PC-3 (cell line): ENCODE results near the gene DIAPH2. TPM values are rescaled to one million over a fixed set of nuclear protein-coding genes. Genes with fewer than 3 reads are reported as not detected.

Source experiments
- ATAC-seq: fragments of 200-7000 bp; cut with Tn5 transposase; 2 replicates; pipeline ENCODE4 v1.9.1; 2020; ENCODE audit warnings: mild to moderate bottlenecking, moderate library complexity
- BruUV-seq: library from RNA; stranded (reverse); fragments of 400-500 nt; replicated peaks from 2 replicates; lab custom pipeline; 2021; lab: Mats Ljungman, UMichigan
- CTCF ChIA-PET: fragments of 300-600 bp; sonication (Branson Sonifier 250); formaldehyde crosslinking; loops from one replicate; lab custom pipeline; 2022; ENCODE audit warnings: antibody characterized with exemption; lab: Charles Lee
- POLR2A ChIA-PET: fragments of 300-600 bp; sonication (Branson Sonifier 250); formaldehyde crosslinking; loops from one replicate; lab custom pipeline; 2022; ENCODE audit warnings: antibody characterized with exemption; ENCODE audit not compliant: unreplicated experiment; lab: Charles Lee
- DNase-seq: peaks from one replicate; pipeline ENCODE4 v3.0.0-alpha.2; 2015
- H2AFZ ChIP-seq: fragments of 300-600 bp; sonication (generic); 2 replicates; pipeline ENCODE4 v1.6.0; 2016; ENCODE audit warnings: antibody characterized with exemption, low read length
- H3F3A ChIP-seq: fragments of 300-600 bp; sonication (generic); one replicate; pipeline ENCODE4 v1.6.0; 2017; ENCODE audit warnings: antibody characterized with exemption, low read length, control low read depth, mild to moderate bottlenecking; ENCODE audit not compliant: unreplicated experiment
- H3K27ac ChIP-seq: fragments of 300-600 bp; sonication (generic); 2 replicates; pipeline ENCODE4 v1.5.1; 2016; ENCODE audit warnings: mild to moderate bottlenecking, low read length
- H3K27me3 ChIP-seq: fragments of 300-600 bp; sonication (generic); 2 replicates; pipeline ENCODE4 v1.6.1; 2016; ENCODE audit warnings: low read length, mixed read lengths
- H3K36me3 ChIP-seq: fragments of 300-600 bp; sonication (generic); 2 replicates; pipeline ENCODE4 v1.6.1; 2016; ENCODE audit warnings: low read depth, mixed run types, low read length, mixed read lengths
- H3K4me1 ChIP-seq: fragments of 300-600 bp; sonication (generic); 2 replicates; pipeline ENCODE4 v1.5.1; 2016; ENCODE audit warnings: low read length; ENCODE audit not compliant: insufficient read depth
- H3K4me2 ChIP-seq: fragments of 300-600 bp; sonication (generic); 2 replicates; pipeline ENCODE4 v1.6.0; 2016; ENCODE audit warnings: low read length
- H3K4me3 ChIP-seq: fragments of 300-600 bp; sonication (generic); 2 replicates; pipeline ENCODE4 v1.5.1; 2016; ENCODE audit warnings: mild to moderate bottlenecking, low read length, mixed read lengths
- H3K79me2 ChIP-seq: fragments of 300-600 bp; sonication (generic); 2 replicates; pipeline ENCODE4 v1.6.1; 2017; ENCODE audit warnings: low read length, mixed read lengths
- H3K9ac ChIP-seq: fragments of 300-600 bp; sonication (generic); 2 replicates; pipeline ENCODE4 v1.6.0; 2016; ENCODE audit warnings: mild to moderate bottlenecking, low read length
- H3K9me2 ChIP-seq: fragments of 300-600 bp; sonication (generic); replicated peaks from 2 replicates; pipeline ENCODE4 v1.6.1; 2016; ENCODE audit warnings: mixed run types, low read length, mixed read lengths
- H3K9me3 ChIP-seq: fragments of 300-600 bp; sonication (generic); 2 replicates; pipeline ENCODE4 v1.6.1; 2016; ENCODE audit warnings: low read length, mixed read lengths
- H4K20me1 ChIP-seq: fragments of 300-600 bp; sonication (generic); 2 replicates; pipeline ENCODE4 v1.6.1; 2016; ENCODE audit warnings: low read length, mixed read lengths
- EZH2 ChIP-seq: fragments of 300-600 bp; sonication (generic); IDR thresholded peaks from one replicate; pipeline ENCODE4 v1.6.1; 2017; ENCODE audit warnings: antibody characterized with exemption, mild to moderate bottlenecking, low read length; ENCODE audit not compliant: unreplicated experiment
- EZH2phosphoT487 ChIP-seq: fragments of 300-600 bp; sonication (generic); IDR thresholded peaks from 2 replicates; pipeline ENCODE4 v1.6.1; 2018; ENCODE audit warnings: mild to moderate bottlenecking, antibody characterized with exemption, low read length, borderline replicate concordance
- intact Hi-C: fragments of 100-400 bp; cut with micrococcal nuclease; formaldehyde crosslinking; loops from 2 replicates; pipeline ENCODE4 v1.9.0; 2023
- total RNA-seq: library from RNA; depleted of rRNA; stranded (reverse); fragments of >200 nt; gene quantifications from 2 replicates; pipeline ENCODE4 v1.2.3, GENCODE V29; 2014
- TF ChIP-seq, protein P1 (sequence below): fragments of 300-600 bp; sonication (generic); conservative IDR thresholded peaks from 2 replicates; pipeline ENCODE4 v1.5.1; 2017; ENCODE audit warnings: antibody characterized with exemption, low read depth, mild to moderate bottlenecking, low read length

The DIAPH2 gene
- total RNA-seq, 1 experiment from 2014 or later = 15.1 TPM

DNA sequence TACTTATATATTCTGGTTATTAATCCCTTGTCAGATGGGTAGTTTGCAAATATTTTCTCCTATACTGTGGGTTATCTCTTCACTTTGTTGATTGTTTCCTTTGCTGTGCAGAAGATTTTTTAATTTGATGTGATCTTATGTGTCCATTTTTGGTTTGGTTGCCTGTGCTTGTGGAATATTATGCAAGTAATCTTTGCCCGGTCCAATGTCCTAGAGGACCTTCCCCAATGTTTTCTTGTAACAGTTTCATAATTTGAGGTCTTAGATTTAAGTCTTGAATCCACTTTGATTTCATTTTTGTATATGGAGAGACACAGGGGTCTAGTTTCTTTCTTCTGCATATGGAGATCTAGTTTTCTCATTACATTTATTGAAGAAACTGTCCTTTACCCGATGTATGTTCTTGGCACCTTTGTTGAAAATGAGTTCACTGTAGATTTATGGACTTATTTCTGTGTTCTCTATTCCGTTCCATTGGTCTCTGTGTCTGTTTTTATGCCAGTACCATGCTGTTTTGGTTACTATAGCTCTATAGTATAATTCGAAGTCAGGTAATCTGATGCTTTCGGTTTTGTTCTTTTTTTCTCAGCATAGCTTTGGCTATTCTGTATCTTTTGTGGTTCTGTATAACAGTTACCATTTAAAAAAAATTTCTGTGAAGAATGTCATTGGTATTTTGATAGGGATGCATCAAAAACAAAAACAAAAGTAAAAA is 34.7 kb downstream of the DIAPH2 start:
- ChIA-PET POLR2A (no interaction called here), CTCF (no interaction called here)
- BruUV-seq = no TSS peak
- no peaks in the 10 kb centered on the region for H3K36me3 ChIP-seq
- 0 out of 2 replicates have a peak, but pooled peaks cover 6% of the 10 kb centered on the region for H3K9me3 ChIP-seq
- peaks cover 44% of the 10 kb centered on the region for H3K79me2 ChIP-seq
- H3F3A ChIP-seq = no peaks in the 10 kb centered on the region
- H3K27ac ChIP-seq = no peak overlapping the region
- no peaks in the 10 kb centered on the region for H3K27me3 ChIP-seq
- intact Hi-C loops = loop anchor here (10.0 kb wide), 2 partner anchors 245 to 315 kb away; no protein-coding TSS in a partner anchor
- H4K20me1 ChIP-seq = no peaks in the 10 kb centered on the region
- H3K4me3 ChIP-seq = no peak overlapping the region
- no peak overlapping the region for H3K9ac ChIP-seq
- no peak overlapping the region for H2AFZ ChIP-seq
- ATAC-seq (no peak), DNase-seq (no peak)
- TF ChIP-seq EZH2 = no peak
- TF ChIP-seq, protein P1, sequence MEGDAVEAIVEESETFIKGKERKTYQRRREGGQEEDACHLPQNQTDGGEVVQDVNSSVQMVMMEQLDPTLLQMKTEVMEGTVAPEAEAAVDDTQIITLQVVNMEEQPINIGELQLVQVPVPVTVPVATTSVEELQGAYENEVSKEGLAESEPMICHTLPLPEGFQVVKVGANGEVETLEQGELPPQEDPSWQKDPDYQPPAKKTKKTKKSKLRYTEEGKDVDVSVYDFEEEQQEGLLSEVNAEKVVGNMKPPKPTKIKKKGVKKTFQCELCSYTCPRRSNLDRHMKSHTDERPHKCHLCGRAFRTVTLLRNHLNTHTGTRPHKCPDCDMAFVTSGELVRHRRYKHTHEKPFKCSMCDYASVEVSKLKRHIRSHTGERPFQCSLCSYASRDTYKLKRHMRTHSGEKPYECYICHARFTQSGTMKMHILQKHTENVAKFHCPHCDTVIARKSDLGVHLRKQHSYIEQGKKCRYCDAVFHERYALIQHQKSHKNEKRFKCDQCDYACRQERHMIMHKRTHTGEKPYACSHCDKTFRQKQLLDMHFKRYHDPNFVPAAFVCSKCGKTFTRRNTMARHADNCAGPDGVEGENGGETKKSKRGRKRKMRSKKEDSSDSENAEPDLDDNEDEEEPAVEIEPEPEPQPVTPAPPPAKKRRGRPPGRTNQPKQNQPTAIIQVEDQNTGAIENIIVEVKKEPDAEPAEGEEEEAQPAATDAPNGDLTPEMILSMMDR = no peak
- TF ChIP-seq EZH2phosphoT487 = no peak
- H3K4me1 ChIP-seq = peaks cover 30% of the 10 kb centered on the region
- H3K4me2 ChIP-seq = no peak overlapping the region
- H3K9me2 ChIP-seq = no peaks in the 10 kb centered on the region

DNA sequence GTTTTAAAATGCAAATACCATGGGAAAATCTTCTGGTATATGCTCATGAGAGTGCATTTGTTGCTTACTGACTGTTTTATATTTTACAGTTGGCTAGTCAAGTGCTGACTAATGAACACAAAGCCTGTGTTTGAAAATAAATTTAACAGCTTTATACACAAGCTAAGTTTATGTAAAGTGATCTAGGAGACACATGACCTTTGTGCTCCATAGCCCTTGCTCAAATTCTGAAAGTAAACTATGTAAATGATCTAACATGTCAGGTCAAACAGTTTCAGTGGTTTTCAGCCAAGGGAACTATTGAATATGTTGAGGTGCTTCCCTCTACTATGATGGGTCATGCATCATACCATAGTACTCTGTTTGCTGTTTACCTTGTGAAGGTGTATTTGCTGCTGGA is 36.7 kb downstream of the DIAPH2 start:
- H3K9me3 ChIP-seq = 0 out of 2 replicates have a peak, but pooled peaks cover 6% of the 10 kb centered on the region
- H3K4me2 ChIP-seq = no peak overlapping the region
- POLR2A ChIA-PET = no interaction called here
- BruUV-seq = no TSS peak
- H3K9me2 ChIP-seq = no peaks in the 10 kb centered on the region
- H3F3A ChIP-seq = no peaks in the 10 kb centered on the region
- no peak overlapping the region for H3K4me3 ChIP-seq
- H3K79me2 ChIP-seq = peaks cover 36% of the 10 kb centered on the region
- intact Hi-C loops = loop anchor here (5.0 kb wide), 1 partner anchor 34 kb away; no protein-coding TSS in a partner anchor
- DNase-seq (peak; percentile 45), ATAC-seq (peak; percentile 82)
- H2AFZ ChIP-seq = no peak overlapping the region
- TF ChIP-seq EZH2phosphoT487 (no peak), EZH2 (no peak)
- TF ChIP-seq, protein P1 = no peak
- no peaks in the 10 kb centered on the region for H3K36me3 ChIP-seq
- H3K4me1 ChIP-seq = peaks cover 14% of the 10 kb centered on the region
- no peaks in the 10 kb centered on the region for H3K27me3 ChIP-seq
- CTCF ChIA-PET = no interaction called here
- no peak overlapping the region for H3K9ac ChIP-seq
- peak overlapping the region; percentile 36; the same call in 1 of the 2 replicates for H3K27ac ChIP-seq
- no peaks in the 10 kb centered on the region for H4K20me1 ChIP-seq

DNA sequence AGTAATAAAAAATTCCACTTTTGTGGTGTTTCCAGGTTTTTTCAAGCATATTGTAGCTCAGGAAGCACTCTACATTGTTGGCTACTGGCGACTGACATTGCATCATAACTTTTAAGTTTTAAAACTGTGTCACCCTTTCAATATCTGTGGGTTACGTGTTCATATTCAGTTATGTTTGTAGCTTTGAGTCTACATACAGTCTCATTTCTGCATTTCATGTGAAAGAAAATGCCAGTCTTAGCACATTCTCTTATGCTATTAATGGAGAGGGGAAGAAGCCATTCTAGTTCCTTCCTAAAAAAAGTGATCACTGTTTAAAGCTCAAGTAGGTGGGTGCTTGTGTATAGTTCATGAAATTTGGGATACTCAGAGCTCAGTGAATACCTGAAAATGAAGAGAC is 38.1 kb downstream of the DIAPH2 start:
- ATAC-seq (no peak), DNase-seq (no peak)
- no peak overlapping the region for H3K4me3 ChIP-seq
- H3K4me1 ChIP-seq = peaks cover 13% of the 10 kb centered on the region
- CTCF ChIA-PET = no interaction called here
- H3K36me3 ChIP-seq = no peaks in the 10 kb centered on the region
- no peaks in the 10 kb centered on the region for H3F3A ChIP-seq
- no peak overlapping the region for H2AFZ ChIP-seq
- BruUV-seq = no TSS peak
- H3K79me2 ChIP-seq = peaks cover 25% of the 10 kb centered on the region
- H3K4me2 ChIP-seq = no peak overlapping the region
- no peaks in the 10 kb centered on the region for H3K27me3 ChIP-seq
- POLR2A ChIA-PET = no interaction called here
- H3K9ac ChIP-seq = no peak overlapping the region
- H3K9me2 ChIP-seq = no peaks in the 10 kb centered on the region
- intact Hi-C loops = loop anchor here (5.0 kb wide), 1 partner anchor 35 kb away; no protein-coding TSS in a partner anchor
- H4K20me1 ChIP-seq = no peaks in the 10 kb centered on the region
- 0 out of 2 replicates have a peak, but pooled peaks cover 6% of the 10 kb centered on the region for H3K9me3 ChIP-seq
- TF ChIP-seq EZH2 (no peak), EZH2phosphoT487 (no peak)
- TF ChIP-seq, protein P1 = no peak
- no peak overlapping the region for H3K27ac ChIP-seq
